ENCODE measurements around the gene GIN1. TPM values are rescaled to one million over a fixed set of nuclear protein-coding genes. Genes with fewer than 3 reads are reported as not detected.

Gene GIN1
- total and polyA plus RNA-seq, 4 donors = 1.8 to 6.4 (median 4.0) TPM

- TF ChIP-seq REST (IDR thresholded peaks at IDR 0.05) (no peak), RXRA (IDR thresholded peaks at IDR 0.05) (no peak), GABPA (IDR thresholded peaks at IDR 0.05 in 1 of 2, conservative IDR thresholded peaks at IDR 0.05 in 1 of 2) (no peak)
Measured at GRCh38 chr5:103108086-103108485, 11.9 kb downstream of the GIN1 start (continued).

- H3K4me3 ChIP-seq (ENCODE audit: low read depth in 1 of 3, low read length in 3 of 3) = no peak overlapping the region
- no peaks in the 10 kb centered on the region for H3K9me3 ChIP-seq (ENCODE audit: control insufficient read depth in 4 of 4, low read length in 3 of 4)
- H3K4me1 ChIP-seq (ENCODE audit: control insufficient read depth in 4 of 4, insufficient read depth in 4 of 4, low read length in 3 of 4) = no peaks in the 10 kb centered on the region
- TF ChIP-seq EGR1 (IDR thresholded peaks at IDR 0.05; ENCODE audit: low read depth in 2 of 2) (no peak), YY1 (IDR thresholded peaks at IDR 0.05) (no peak), MAX (IDR thresholded peaks at IDR 0.05) (no peak), CTCF (IDR thresholded peaks at IDR 0.05; ENCODE audit: low read depth, low read length, missing input control) (no peak), RXRA (IDR thresholded peaks at IDR 0.05) (no peak), JUND (IDR thresholded peaks at IDR 0.05) (no peak), HNF4A (conservative IDR thresholded peaks at IDR 0.05) (no peak), FOXA2 (IDR thresholded peaks at IDR 0.05) (no peak), FOXA1 (IDR thresholded peaks at IDR 0.05) (no peak), GABPA (IDR thresholded peaks at IDR 0.05 in 1 of 2, conservative IDR thresholded peaks at IDR 0.05 in 1 of 2) (no peak), REST (IDR thresholded peaks at IDR 0.05) (no peak), SP1 (IDR thresholded peaks at IDR 0.05) (no peak), NR2F2 (IDR thresholded peaks at IDR 0.05) (no peak), HNF4G (IDR thresholded peaks at IDR 0.05) (no peak), TAF1 (conservative IDR thresholded peaks at IDR 0.05) (no peak), ATF3 (IDR thresholded peaks at IDR 0.05) (no peak), RAD21 (IDR thresholded peaks at IDR 0.05) (no peak), ZBTB33 (IDR thresholded peaks at IDR 0.05) (no peak)
- no peak overlapping the region for H3K9ac ChIP-seq (ENCODE audit: low read depth in 1 of 2, low read length in 2 of 2)
- peaks cover 2 to 21% (median 7%) of the 10 kb centered on the region in 4 donors for H3K36me3 ChIP-seq (ENCODE audit: control insufficient read depth in 4 of 4, insufficient read depth in 3 of 4, low read depth in 1 of 4, low read length in 3 of 4)
- 72% methylated on average over 1 of the region's 1 CpG for WGBS
- DNase-seq (ENCODE audit: low spot score) = no peak
- no peaks in the 10 kb centered on the region for H3K27me3 ChIP-seq (ENCODE audit: control insufficient read depth in 4 of 4, insufficient read depth in 4 of 4, low read length in 3 of 4)
- H3K27ac ChIP-seq (ENCODE audit: low read depth in 1 of 2, low read length in 2 of 2) = no peak overlapping the region
Measured at GRCh38 chr5:103102234-103102633, 17.7 kb downstream of the GIN1 start.

Measured in liver (tissue), 9 donors.